ENCODE measurements around the gene ZNF735. TPM values are rescaled to one million over a fixed set of nuclear protein-coding genes. Genes with fewer than 3 reads are reported as not detected.

ZNF735 gene
- total RNA-seq (2022; extraction: Qiagen RNA extraction): not detected in 5 replicates

GRCh38 chr7:64206903-64207302 is at the start of gene ZNF735:
Gene ZNF735 (plus strand): TSS chr7:64207203. CDS start chr7:64207203, 0 bp downstream.

DNA sequence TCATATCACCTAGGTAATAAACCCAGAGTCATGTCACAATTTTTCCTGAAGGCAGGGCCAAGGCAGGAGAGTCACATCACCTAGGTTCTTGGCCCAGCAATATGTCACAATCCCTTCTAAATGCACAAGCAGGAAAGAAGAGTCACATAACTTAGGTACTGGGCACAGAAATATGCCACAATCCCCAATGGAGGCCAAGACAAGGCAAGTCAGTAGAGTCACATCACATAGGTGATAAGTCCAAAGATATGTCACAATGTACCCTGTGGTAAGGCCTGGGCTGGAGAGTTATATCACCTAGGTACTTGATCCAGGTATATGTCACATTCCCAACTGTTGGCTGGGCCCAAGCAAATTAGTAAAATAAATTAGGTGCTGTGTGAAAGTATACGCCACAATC is 21.2 kb downstream of the ZNF735 start, which contains the start of gene ZNF679:
ZNF679 (plus strand) TSS at position 301 of the 400 bp plus-strand sequence. CDS start 20,644 bp downstream, outside the sequence.

Other genes with a start within 250 kb of the ZNF735 start
- not detected in 5 replicates for gene ZNF722, start 208.4 kb upstream of the ZNF735 start, total RNA-seq (2022; extraction: Qiagen RNA extraction)
- not detected in 5 replicates for gene ZNF727, start 161.8 kb upstream of the ZNF735 start, total RNA-seq (2022; extraction: Qiagen RNA extraction)
- not detected in 5 replicates for gene ZNF679, start 21.3 kb downstream of the ZNF735 start, total RNA-seq (2022; extraction: Qiagen RNA extraction)
- 0.01 to 0.02 TPM (median 0.02 TPM) in 3 of 5 replicates, not detected in the others for gene ZNF736, start 106.8 kb downstream of the ZNF735 start, total RNA-seq (2022; extraction: Qiagen RNA extraction)

Measured in A549 treated with AZD2906 at 1 μM for 4 hours (cell line).